Activated CD4-positive, alpha-beta memory T cell treated with anti-CD3 and anti-CD28 coated beads, Interleukin-2, amount 10 ng/mL, durations not matched to agents 7 days and 5 days (primary cell): ENCODE results near the gene SULT4A1. TPM values are rescaled to one million over a fixed set of nuclear protein-coding genes. Genes with fewer than 3 reads are reported as not detected.
A peak's percentile ranks its signal among the peaks of the same experiment; 100 is the strongest.

Experiments used
- CTCF ChIA-PET: fragments of 350-600 bp; sonication (Branson Sonifier 250); formaldehyde crosslinking; loops from one replicate; lab custom pipeline; 2021; ENCODE audit warnings: antibody characterized with exemption, inconsistent platforms; lab: Charles Lee
- POLR2A ChIA-PET: fragments of 350-600 bp; sonication (Branson Sonifier 250); formaldehyde crosslinking; loops from one replicate; lab custom pipeline; 2021; ENCODE audit warnings: antibody characterized with exemption; lab: Charles Lee
- DNase-seq: peaks from one replicate; pipeline ENCODE4 v3.0.0-alpha.2; 2020
- H3K27ac Mint-ChIP-seq: one replicate; pipeline ENCODE4 v1.8.0; 2021; ENCODE audit warnings: mild to moderate bottlenecking, mixed read lengths
- H3K27me3 Mint-ChIP-seq: one replicate; pipeline ENCODE4 v1.8.0; 2021; ENCODE audit warnings: mixed read lengths
- H3K36me3 Mint-ChIP-seq: one replicate; pipeline ENCODE4 v1.8.0; 2021; ENCODE audit warnings: low read depth, mixed read lengths
- H3K4me1 Mint-ChIP-seq: one replicate; pipeline ENCODE4 v1.8.0; 2021; ENCODE audit warnings: mixed read lengths
- H3K4me3 Mint-ChIP-seq: one replicate; pipeline ENCODE4 v1.8.0; 2021; ENCODE audit warnings: mild to moderate bottlenecking, mixed read lengths
- H3K9me3 Mint-ChIP-seq: one replicate; pipeline ENCODE4 v1.8.0; 2021; ENCODE audit warnings: mixed read lengths
- total RNA-seq, 2 experiments: library from RNA; stranded (reverse); gene quantifications; one replicate each; pipeline ENCODE4 v1.2.3, GENCODE V29; 2021

SULT4A1 gene
- total RNA-seq, 2 experiments from 2014 or later, result not detected

- Mint-ChIP-seq H3K27me3 (peaks cover 12% of the 10 kb centered on the region), H3K4me3 (no peak overlapping the region), H3K4me1 (no peaks in the 10 kb centered on the region), H3K27ac (no peak overlapping the region), H3K9me3 (no peaks in the 10 kb centered on the region), H3K36me3 (no peaks in the 10 kb centered on the region)
- POLR2A ChIA-PET, result interaction anchor here (0.7 kb wide), 1 partner anchor 62 kb away, joined by 3 read pairs; no protein-coding TSS in a partner anchor
- CTCF ChIA-PET, result interaction anchor here (0.6 to 1.5 kb wide), 22 partner anchors 9 to 531 kb away, joined by 3 to 24 read pairs (median 4); partner anchors contain the start of genes PNPLA3 and SAMM50
- DNase-seq, result no peak
Measured at GRCh38 chr22:43883719-43884415, 21.6 kb upstream of the SULT4A1 start.

- CTCF ChIA-PET, result interaction anchor here (0.6 to 1.5 kb wide), 24 partner anchors 10 to 530 kb away, joined by 3 to 24 read pairs (median 4); partner anchors contain the start of genes PNPLA3 and SAMM50
- H3K27ac Mint-ChIP-seq, result no peak overlapping the region
- H3K27me3 Mint-ChIP-seq, result peaks cover 9% of the 10 kb centered on the region
Measured at GRCh38 chr22:43883012-43883661, 20.8 kb upstream of the SULT4A1 start.

GRCh38 chr22:43882122-43882767 is 19.9 kb upstream of the SULT4A1 start:
- DNase-seq, result no peak
- CTCF ChIA-PET, result interaction anchor here (0.8 to 1.5 kb wide), 15 partner anchors 11 to 205 kb away, joined by 3 to 24 read pairs (median 4); partner anchors contain the start of gene PNPLA3
- Mint-ChIP-seq H3K4me1 (no peaks in the 10 kb centered on the region), H3K27me3 (peaks cover 7% of the 10 kb centered on the region), H3K4me3 (no peak overlapping the region), H3K27ac (no peak overlapping the region), H3K36me3 (no peaks in the 10 kb centered on the region), H3K9me3 (no peaks in the 10 kb centered on the region)
- POLR2A ChIA-PET, result interaction anchor here (1.0 kb wide), 1 partner anchor 70 kb away, joined by 3 read pairs; the partner anchor contains the start of gene EFCAB6

More at GRCh38 chr22:43883012-43883661, 20.8 kb upstream of the SULT4A1 start:
- Mint-ChIP-seq H3K9me3 (no peaks in the 10 kb centered on the region), H3K36me3 (no peaks in the 10 kb centered on the region), H3K4me1 (no peaks in the 10 kb centered on the region), H3K4me3 (no peak overlapping the region)
- DNase-seq, result peak; percentile 57
- POLR2A ChIA-PET, result interaction anchor here (0.7 kb wide), 1 partner anchor 63 kb away, joined by 3 read pairs; no protein-coding TSS in a partner anchor

- Mint-ChIP-seq H3K27ac (no peak overlapping the region), H3K27me3 (peaks cover 4% of the 10 kb centered on the region), H3K9me3 (no peaks in the 10 kb centered on the region), H3K4me3 (no peak overlapping the region), H3K36me3 (no peaks in the 10 kb centered on the region), H3K4me1 (no peaks in the 10 kb centered on the region)
- POLR2A ChIA-PET, result interaction anchor here (1.0 kb wide), 1 partner anchor 69 kb away, joined by 3 read pairs; the partner anchor contains the start of gene EFCAB6
- no peak for DNase-seq
- CTCF ChIA-PET, result no interaction called here
Measured at GRCh38 chr22:43881091-43882061, 19.1 kb upstream of the SULT4A1 start.

GRCh38 chr22:43880541-43880991 is 18.3 kb upstream of the SULT4A1 start:
- no peaks in the 10 kb centered on the region for H3K36me3 Mint-ChIP-seq
- H3K27ac Mint-ChIP-seq, result no peak overlapping the region
- no peak overlapping the region for H3K4me3 Mint-ChIP-seq
- ChIA-PET POLR2A (no interaction called here), CTCF (no interaction called here)
- no peaks in the 10 kb centered on the region for H3K4me1 Mint-ChIP-seq
- H3K27me3 Mint-ChIP-seq, result peaks cover 4% of the 10 kb centered on the region
- DNase-seq, result no peak
- H3K9me3 Mint-ChIP-seq, result no peaks in the 10 kb centered on the region

- Mint-ChIP-seq H3K9me3 (no peaks in the 10 kb centered on the region), H3K4me3 (no peak overlapping the region), H3K27ac (no peak overlapping the region), H3K27me3 (peaks cover 5% of the 10 kb centered on the region), H3K4me1 (no peaks in the 10 kb centered on the region), H3K36me3 (no peaks in the 10 kb centered on the region)
- ChIA-PET CTCF (no interaction called here), POLR2A (no interaction called here)
- DNase-seq, result no peak
Measured at GRCh38 chr22:43879901-43880540, 17.7 kb upstream of the SULT4A1 start.

- DNase-seq, result no peak
- ChIA-PET POLR2A (no interaction called here), CTCF (no interaction called here)
- Mint-ChIP-seq H3K4me1 (no peaks in the 10 kb centered on the region), H3K4me3 (no peak overlapping the region), H3K27me3 (peaks cover 7% of the 10 kb centered on the region), H3K27ac (no peak overlapping the region), H3K36me3 (no peaks in the 10 kb centered on the region), H3K9me3 (no peaks in the 10 kb centered on the region)
Measured at GRCh38 chr22:43878831-43879550, 16.7 kb upstream of the SULT4A1 start.

GRCh38 chr22:43878079-43878795 is 15.9 kb upstream of the SULT4A1 start:
- ChIA-PET CTCF (no interaction called here), POLR2A (no interaction called here)
- Mint-ChIP-seq H3K27ac (no peak overlapping the region), H3K27me3 (peaks cover 7% of the 10 kb centered on the region), H3K9me3 (no peaks in the 10 kb centered on the region), H3K4me3 (no peak overlapping the region), H3K4me1 (no peaks in the 10 kb centered on the region), H3K36me3 (no peaks in the 10 kb centered on the region)
- DNase-seq, result no peak

- CTCF ChIA-PET, result interaction anchor here (0.5 to 1.7 kb wide), 2 partner anchors 8 to 1694 kb away, joined by 4 to 7 read pairs; no protein-coding TSS in a partner anchor
- Mint-ChIP-seq H3K27me3 (peaks cover 3% of the 10 kb centered on the region), H3K4me3 (no peak overlapping the region)
Measured at GRCh38 chr22:43876866-43877509, 14.7 kb upstream of the SULT4A1 start.

GRCh38 chr22:43869799-43870198 is 7.5 kb upstream of the SULT4A1 start:
- DNase-seq, result no peak
- Mint-ChIP-seq H3K9me3 (no peaks in the 10 kb centered on the region), H3K4me3 (no peak overlapping the region), H3K36me3 (no peaks in the 10 kb centered on the region), H3K27ac (no peak overlapping the region), H3K4me1 (no peaks in the 10 kb centered on the region), H3K27me3 (peaks cover 4% of the 10 kb centered on the region)
- ChIA-PET CTCF (no interaction called here), POLR2A (no interaction called here)

More at GRCh38 chr22:43876866-43877509, 14.7 kb upstream of the SULT4A1 start:
- H3K27ac Mint-ChIP-seq, result no peak overlapping the region
- no peaks in the 10 kb centered on the region for H3K4me1 Mint-ChIP-seq
- H3K36me3 Mint-ChIP-seq, result no peaks in the 10 kb centered on the region
- POLR2A ChIA-PET, result no interaction called here
- DNase-seq, result no peak
- no peaks in the 10 kb centered on the region for H3K9me3 Mint-ChIP-seq
